Loucy (cell line): ENCODE measurements around the gene UNC5A.

Source experiments
- CTCF ChIP-seq: fragments of 200-600 bp; sonication (generic); conservative IDR thresholded peaks from 2 replicates; pipeline ENCODE4 v1.5.1; 2014; ENCODE audit warnings: mild to moderate bottlenecking, antibody characterized with exemption, low read length
- EZH2phosphoT487 ChIP-seq: fragments of 200-600 bp; IDR thresholded peaks from 2 replicates; pipeline ENCODE4 v1.6.1; 2018; ENCODE audit warnings: antibody characterized with exemption, mild to moderate bottlenecking, moderate library complexity, borderline replicate concordance

DNA sequence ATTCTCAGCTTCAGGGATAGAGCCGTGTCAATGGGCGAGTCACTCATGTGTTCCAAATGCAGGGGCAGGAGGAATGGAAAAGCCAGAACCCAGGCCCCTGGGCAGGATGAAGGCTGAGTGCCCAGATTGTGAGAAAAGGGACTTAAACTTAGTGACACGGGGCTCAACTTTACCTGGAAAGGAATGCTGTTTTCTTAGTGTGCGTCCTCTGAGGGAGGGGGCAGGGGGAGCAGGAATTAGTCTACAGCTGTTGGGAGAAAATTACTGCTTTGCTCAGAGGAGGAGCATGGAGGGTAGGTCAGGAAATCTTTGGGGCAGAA lies 74.2 kb downstream of the UNC5A start:
- TF ChIP-seq CTCF, result no peak
- TF ChIP-seq EZH2phosphoT487, result no peak
